T-helper 1 cell treated with Interleukin-12 subunit alpha and Interleukin-12 subunit beta and Interleukin-4 antibody, amounts not matched to agents 30 ng/mL and 1 ng/mL, for 36 hours (primary cell): ENCODE results near the gene ZSCAN25. TPM values are rescaled to one million over a fixed set of nuclear protein-coding genes. Genes with fewer than 3 reads are reported as not detected.
"Not testable (repeated sequence)": the region's sequence is repeated elsewhere in the genome, so short reads cannot be mapped to it uniquely, and the experiment has no call there.

Experiments used
- intact Hi-C: fragments of 100-400 bp; cut with micrococcal nuclease; formaldehyde crosslinking; loops from one replicate; pipeline ENCODE4 v1.15.1; 2024
- total RNA-seq: library from RNA; stranded (reverse); gene quantifications from 2 replicates; pipeline ENCODE4 v1.2.3, GENCODE V29; 2022

Gene ZSCAN25
- 26.8 and 28.9 TPM in 2 replicates for total RNA-seq

DNA sequence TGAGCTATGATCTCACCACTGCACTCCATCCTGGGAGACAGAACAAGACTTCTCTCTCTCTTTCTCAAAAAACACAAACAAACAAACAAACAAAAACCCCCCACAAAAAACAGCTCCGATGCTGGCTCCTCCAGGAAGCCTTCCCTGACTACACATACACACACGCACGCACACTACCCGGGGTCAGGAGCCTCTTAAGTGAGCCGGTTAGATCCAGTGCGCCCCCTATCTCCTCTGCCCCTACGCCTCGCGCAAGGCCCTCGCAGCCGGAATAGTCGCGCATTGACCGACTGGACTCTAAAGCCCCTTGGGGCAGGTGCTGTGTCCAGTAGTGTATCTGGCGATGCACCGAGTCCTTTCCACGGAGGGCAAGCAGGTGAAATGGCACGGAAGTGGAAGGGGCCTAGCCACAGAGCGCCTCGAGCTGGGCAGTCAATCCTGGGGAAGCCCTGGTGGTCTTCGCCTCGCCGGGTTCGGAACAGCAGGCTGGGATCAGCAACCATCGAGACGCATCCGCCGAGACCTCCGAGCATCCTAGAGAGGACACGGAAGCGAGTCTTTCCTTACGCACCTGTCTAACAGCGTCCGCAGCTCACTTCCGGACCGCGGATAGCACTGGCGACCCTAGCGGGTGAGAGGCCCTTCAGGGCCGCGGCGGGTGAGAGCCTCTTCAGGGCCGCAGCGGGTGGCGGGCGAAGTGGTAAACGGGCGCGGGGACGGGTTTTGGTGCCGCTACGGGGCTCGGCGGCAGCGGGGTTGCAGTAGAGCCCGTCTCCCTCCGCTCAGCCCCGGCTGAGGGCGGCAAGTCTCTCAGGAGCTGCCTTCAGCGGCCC, at the start of gene ZSCAN25:
ZSCAN25 (plus strand) TSS at position 588 of the 833 bp plus-strand sequence. CDS start 2,661 bp downstream, outside the sequence.
- intact Hi-C loops, result loop anchor here (1.0 to 5.0 kb wide), 12 partner anchors 8 to 1261 kb away; partner anchors contain the start of genes BUD31, FAM200A, PDAP1 and SRRT

- intact Hi-C loops, result not testable (repeated sequence)
These were observed 48.0 kb upstream of the ZSCAN25 start for GRCh38 chr7:99568770-99569169.

GRCh38 chr7:99571768-99572167, 45.0 kb upstream of the ZSCAN25 start:
- intact Hi-C loops, result no loop called here

GRCh38 chr7:99573257-99573656, 43.5 kb upstream of the ZSCAN25 start:
- intact Hi-C loops, result no loop called here

DNA sequence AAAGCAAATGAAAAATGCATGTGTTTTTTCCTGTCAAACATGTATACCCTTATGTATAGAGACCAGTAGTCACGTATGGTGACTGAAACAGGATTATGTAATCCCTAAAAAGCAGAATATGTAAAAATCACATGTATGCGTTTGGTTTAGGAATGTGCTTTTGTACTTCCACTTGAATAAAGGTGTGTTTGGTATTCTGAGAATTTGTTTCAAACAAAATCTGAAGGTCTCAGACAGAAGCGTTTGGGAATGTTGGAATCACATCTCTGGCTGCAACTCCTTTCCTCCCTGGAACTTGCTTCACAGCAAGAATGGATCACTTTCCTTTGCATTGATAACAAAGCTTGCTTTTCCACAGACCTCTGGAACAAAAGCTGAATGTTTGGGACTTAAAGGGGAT, 40.5 kb upstream of the ZSCAN25 start:
- intact Hi-C loops, result no loop called here

DNA sequence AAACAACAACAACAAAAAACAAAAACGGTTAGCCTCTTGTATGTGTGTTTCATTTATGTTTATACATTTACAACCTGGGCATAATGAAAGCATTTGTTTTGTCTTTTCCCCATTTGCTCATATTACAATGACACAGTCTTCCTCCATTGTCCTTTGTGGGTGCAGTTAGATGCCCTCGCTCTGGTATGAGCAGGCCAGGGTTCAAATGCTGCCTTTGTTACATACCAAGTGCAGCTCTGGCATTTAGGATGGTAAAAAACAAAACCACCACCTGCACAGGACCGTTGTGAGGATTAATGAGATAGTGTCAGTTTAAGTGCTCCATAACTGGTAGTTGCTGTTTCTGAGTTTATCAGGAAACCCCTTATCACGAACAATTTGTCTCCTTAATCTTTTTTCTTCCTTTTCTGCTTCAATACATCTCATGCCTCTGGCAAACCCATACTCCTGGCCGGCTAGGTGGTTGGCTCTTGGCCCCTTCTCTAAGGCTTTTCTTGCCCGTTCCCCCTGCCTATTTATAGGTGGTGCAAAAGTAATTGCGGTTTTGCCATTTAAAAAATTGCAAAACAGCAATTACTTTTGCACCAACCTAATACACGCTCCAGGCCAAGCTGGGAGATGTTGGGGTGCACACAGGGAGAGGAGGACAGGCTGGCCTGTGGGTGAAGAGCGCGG, 37.3 kb upstream of the ZSCAN25 start:
- intact Hi-C loops, result no loop called here

DNA sequence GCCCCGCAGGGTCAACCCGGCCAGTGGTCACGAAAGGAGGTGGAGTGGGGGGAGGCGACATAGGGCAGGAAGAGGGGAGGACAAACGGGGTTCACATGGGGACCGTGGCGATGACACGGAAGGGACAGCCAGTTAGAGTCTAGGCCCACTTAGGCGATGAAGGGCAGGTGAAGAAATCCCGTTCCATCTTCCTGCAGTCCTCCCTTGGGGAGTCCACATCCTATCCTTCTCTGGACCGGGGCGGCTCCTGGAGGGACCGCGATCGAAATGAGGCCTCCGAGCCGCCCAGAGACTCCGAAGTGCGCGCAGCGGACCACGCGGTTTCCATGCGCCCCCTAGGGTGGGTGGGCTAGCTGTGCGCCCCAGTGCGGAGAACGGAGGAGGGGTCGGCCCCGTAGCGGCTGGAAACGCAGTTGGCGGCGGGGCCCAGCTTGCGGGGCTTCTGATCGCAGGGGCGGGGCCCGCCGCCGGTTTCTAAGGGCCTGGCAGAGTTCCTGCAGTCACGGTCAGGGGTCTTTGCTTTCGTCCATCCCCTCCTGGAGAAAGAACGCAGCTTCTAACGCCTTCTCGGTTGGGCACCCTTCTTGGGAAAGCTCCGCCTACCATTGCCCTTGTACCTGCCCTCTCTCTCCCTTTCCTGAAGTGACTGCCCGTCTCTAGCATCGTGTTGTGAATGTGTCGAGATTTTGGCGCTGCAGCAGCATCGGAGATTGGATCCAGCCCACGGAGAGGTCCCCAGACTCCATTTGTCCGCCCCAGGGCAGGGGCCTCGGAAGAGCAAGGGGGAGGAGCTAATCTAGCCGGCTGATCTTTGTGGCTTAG, 36.6 kb upstream of the ZSCAN25 start:
- intact Hi-C loops, result loop anchor here (1.0 kb wide), 1 partner anchor 8 kb away; no protein-coding TSS in a partner anchor

DNA sequence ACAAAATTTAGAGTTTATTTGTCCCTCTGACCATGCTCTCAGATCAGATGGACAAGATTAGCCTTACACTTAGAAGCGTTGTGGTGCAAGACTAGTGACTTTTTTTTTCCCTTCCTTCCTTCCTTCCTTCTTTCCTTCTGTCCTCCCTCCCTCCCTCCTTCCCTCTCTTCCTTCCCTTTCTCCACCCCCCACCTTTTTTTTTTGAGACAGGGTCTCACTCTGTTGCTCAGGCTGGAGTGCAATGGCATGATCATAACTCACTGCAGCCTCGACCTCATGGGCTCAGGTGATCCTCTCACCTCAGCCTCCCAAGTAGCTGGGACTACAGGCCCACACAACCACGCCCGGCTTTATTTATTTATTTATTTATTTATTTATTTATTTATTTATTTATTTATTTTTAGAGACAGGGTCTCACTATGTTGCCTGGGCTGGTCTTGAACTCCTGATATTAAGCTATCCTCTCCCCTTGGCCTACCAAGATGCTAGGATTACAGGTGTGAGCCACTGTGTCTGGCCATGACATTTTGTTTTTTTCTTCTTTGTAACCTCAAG, 35.9 kb upstream of the ZSCAN25 start:
- intact Hi-C loops, result loop anchor here (1.0 kb wide), 1 partner anchor 7 kb away; no protein-coding TSS in a partner anchor

GRCh38 chr7:99588868-99589267, 27.9 kb upstream of the ZSCAN25 start:
- intact Hi-C loops, result loop anchor here (1.0 kb wide), 1 partner anchor 9 kb away; no protein-coding TSS in a partner anchor

DNA sequence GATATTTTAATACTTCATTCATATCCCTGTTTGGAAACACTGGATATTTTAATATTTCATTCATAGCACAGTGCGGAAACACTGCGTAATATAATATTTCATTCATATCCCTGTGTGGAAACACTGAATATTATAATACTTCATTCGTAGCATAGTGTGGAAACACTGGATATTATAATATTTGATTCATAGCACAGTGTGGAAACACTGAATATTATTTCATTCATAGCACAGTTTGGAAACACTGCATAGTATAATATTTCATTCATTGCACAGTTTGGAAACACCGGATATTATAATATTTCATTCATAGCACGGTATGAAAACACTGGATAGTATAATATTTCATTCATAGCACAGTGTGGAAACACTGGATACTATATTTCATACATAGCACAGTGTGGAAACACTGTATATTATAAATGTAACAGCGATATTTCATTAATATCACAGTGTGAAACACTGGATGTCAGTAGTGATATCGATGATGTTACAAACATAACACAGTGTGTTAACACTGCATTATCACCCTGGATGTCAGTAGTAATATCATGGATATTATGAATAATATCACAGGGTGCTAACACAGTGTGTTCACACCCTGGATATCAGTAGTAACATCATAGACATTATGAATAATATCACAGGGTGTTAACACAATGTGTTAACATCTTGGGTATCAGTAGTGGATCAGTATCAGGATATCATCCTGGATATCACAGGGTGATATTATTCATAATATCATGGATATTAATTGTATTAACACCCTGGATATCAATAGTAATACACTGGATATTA, 21.6 kb upstream of the ZSCAN25 start:
- intact Hi-C loops, result loop anchor here (1.0 kb wide), 1 partner anchor 8 kb away; no protein-coding TSS in a partner anchor

DNA sequence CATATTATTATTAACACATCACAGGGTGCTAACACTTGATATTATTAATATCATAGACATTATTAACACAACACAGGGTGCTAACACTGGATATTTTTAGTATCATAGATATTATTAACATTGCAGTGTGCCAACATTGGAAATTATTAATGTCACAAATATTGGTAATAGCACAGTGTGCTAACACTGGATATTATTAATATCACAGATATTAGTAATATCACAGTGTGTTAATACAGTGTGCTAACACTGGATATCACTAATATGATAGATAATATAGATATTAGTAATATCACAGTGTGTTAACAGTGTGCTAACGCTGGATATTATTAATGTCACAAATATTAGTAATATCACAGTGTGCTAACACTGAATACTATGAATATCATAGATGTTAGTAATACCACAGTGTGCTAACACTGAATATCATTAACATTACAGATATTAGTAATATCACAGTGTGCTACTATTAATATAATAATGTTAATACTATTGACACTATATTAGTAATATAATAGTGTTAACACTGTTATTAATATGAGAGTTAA, 20.3 kb upstream of the ZSCAN25 start:
- intact Hi-C loops, result no loop called here

- intact Hi-C loops, result loop anchor here (2.0 kb wide), 1 partner anchor 19 kb away; the partner anchor contains the start of gene ZSCAN25
These were observed 18.8 kb upstream of the ZSCAN25 start, which contains the start of gene TMEM225B for GRCh38 chr7:99597762-99598501. TMEM225B (plus strand) TSS chr7:99598267; CDS start chr7:99604389, 6,122 bp downstream.

GRCh38 chr7:99599836-99600235, 16.9 kb upstream of the ZSCAN25 start:
- intact Hi-C loops, result loop anchor here (2.0 kb wide), 1 partner anchor 17 kb away; the partner anchor contains the start of gene ZSCAN25

- intact Hi-C loops, result no loop called here
These were observed 15.0 kb upstream of the ZSCAN25 start for GRCh38 chr7:99601656-99602310.

- intact Hi-C loops, result no loop called here
These were observed 11.2 kb upstream of the ZSCAN25 start for GRCh38 chr7:99605527-99605926.

GRCh38 chr7:99606531-99606930, 10.2 kb upstream of the ZSCAN25 start:
- intact Hi-C loops, result no loop called here

DNA sequence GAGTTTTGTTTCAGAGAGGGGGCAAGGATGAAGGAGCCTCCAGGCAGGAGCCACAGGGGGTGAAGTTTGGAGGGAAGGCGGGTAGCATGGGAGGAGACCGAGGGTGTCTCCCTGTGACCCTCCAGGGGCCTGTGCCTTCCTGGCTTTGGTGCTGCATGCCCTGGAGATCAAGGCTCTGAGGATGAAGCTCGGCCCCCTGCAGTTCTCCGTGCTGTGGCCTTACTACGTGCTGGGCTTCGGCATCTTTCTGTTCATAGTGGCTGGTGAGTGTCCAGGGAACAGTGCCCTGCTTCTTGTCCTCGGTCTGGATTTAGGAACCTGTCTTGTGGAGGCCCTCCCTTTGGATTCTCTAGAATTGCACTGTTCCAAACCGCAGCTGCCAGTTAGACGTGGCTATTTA, 9.2 kb upstream of the ZSCAN25 start:
- intact Hi-C loops, result no loop called here

- intact Hi-C loops, result no loop called here
These were observed 2.3 kb upstream of the ZSCAN25 start for GRCh38 chr7:99614495-99614894.
